Liver (tissue), 9 donors: ENCODE data around the gene PDCL2. TPM values are rescaled to one million over a fixed set of nuclear protein-coding genes. Genes with fewer than 3 reads are reported as not detected.

Source experiments
- DNase-seq: peaks from one replicate; pipeline ENCODE4 v3.0.0-alpha.2; 2017; ENCODE audit warnings: low spot score
- H3K27ac ChIP-seq, 2 donors: one replicate each; pipeline ENCODE4 v1.7.0; 2013; ENCODE audit warnings: inconsistent platforms in 2 of 2, low read length in 2 of 2, control low read depth in 1 of 2, low read depth in 1 of 2, mild to moderate bottlenecking in 1 of 2
- H3K27me3 ChIP-seq, 4 donors: one replicate each; pipeline versions ENCODE4 v1.6.1 to v1.7.0; 2013; ENCODE audit warnings: low read length in 3 of 4, inconsistent platforms in 1 of 4, mild to moderate bottlenecking in 1 of 4, moderate library complexity in 1 of 4; ENCODE audit not compliant: control insufficient read depth in 4 of 4, insufficient read depth in 4 of 4
- H3K36me3 ChIP-seq, 4 donors: one replicate each; pipeline versions ENCODE4 v1.6.1 to v1.7.0; 2013; ENCODE audit warnings: low read length in 3 of 4, mild to moderate bottlenecking in 3 of 4, low read depth in 1 of 4, moderate library complexity in 1 of 4; ENCODE audit not compliant: control insufficient read depth in 4 of 4, insufficient read depth in 3 of 4
- H3K4me1 ChIP-seq, 4 donors: one replicate each; pipeline versions ENCODE4 v1.6.1 to v1.7.0; 2013; ENCODE audit warnings: low read length in 3 of 4, mild to moderate bottlenecking in 3 of 4, moderate library complexity in 1 of 4; ENCODE audit not compliant: control insufficient read depth in 4 of 4, insufficient read depth in 4 of 4
- H3K4me3 ChIP-seq, 3 donors: one replicate each; pipeline versions ENCODE4 v1.6.1 to v1.7.0; 2013; ENCODE audit warnings: low read length in 3 of 3, control low read depth in 1 of 3, low read depth in 1 of 3, mild to moderate bottlenecking in 1 of 3
- H3K9ac ChIP-seq, 2 donors: one replicate each; pipeline ENCODE4 v1.7.0; 2013; ENCODE audit warnings: low read length in 2 of 2, mild to moderate bottlenecking in 2 of 2, moderate library complexity in 2 of 2, control low read depth in 1 of 2, low read depth in 1 of 2
- H3K9me3 ChIP-seq, 4 donors: one replicate each; pipeline versions ENCODE4 v1.6.1 to v1.7.0; 2013; ENCODE audit warnings: low read length in 3 of 4; ENCODE audit not compliant: control insufficient read depth in 4 of 4
- EGR1 ChIP-seq, 2 donors: IDR thresholded peaks; 2 replicates each; pipeline ENCODE4 v1.6.1; 2016 to 2018; ENCODE audit warnings: antibody characterized with exemption in 2 of 2, low read depth in 2 of 2
- FOXA1 ChIP-seq: IDR thresholded peaks from 2 replicates; pipeline ENCODE4 v1.6.1; 2016; ENCODE audit warnings: antibody characterized with exemption
- FOXA2 ChIP-seq: IDR thresholded peaks from 2 replicates; pipeline ENCODE4 v1.6.1; 2016; ENCODE audit warnings: antibody characterized with exemption
- GABPA ChIP-seq, 2 donors: IDR thresholded peaks in 1 of 2; conservative IDR thresholded peaks in 1 of 2; 2 replicates each; pipeline ENCODE4 v1.6.1; 2016; ENCODE audit warnings: antibody characterized with exemption in 2 of 2, mild to moderate bottlenecking in 1 of 2, moderate library complexity in 1 of 2
- HNF4A ChIP-seq, 2 donors: conservative IDR thresholded peaks; 2 replicates each; pipeline ENCODE4 v1.6.1; 2016; ENCODE audit warnings: antibody characterized with exemption in 2 of 2, mild to moderate bottlenecking in 2 of 2
- HNF4G ChIP-seq: IDR thresholded peaks from 2 replicates; pipeline ENCODE4 v1.6.1; 2016; ENCODE audit warnings: antibody characterized with exemption
- JUND ChIP-seq, 2 donors: IDR thresholded peaks; 2 replicates each; pipeline ENCODE4 v1.6.1; 2016; ENCODE audit warnings: antibody characterized with exemption in 2 of 2
- NR2F2 ChIP-seq: IDR thresholded peaks from 2 replicates; pipeline ENCODE4 v1.6.1; 2016; ENCODE audit warnings: antibody characterized with exemption
- RAD21 ChIP-seq, 2 donors: IDR thresholded peaks; 2 replicates each; pipeline ENCODE4 v1.6.1; 2016; ENCODE audit warnings: antibody characterized with exemption in 2 of 2, mild to moderate bottlenecking in 2 of 2
- RXRA ChIP-seq, 2 donors: IDR thresholded peaks; 2 replicates each; pipeline ENCODE4 v1.6.1; 2017 to 2018; ENCODE audit warnings: antibody characterized with exemption in 2 of 2, mild to moderate bottlenecking in 1 of 2
- SP1 ChIP-seq: IDR thresholded peaks from 2 replicates; pipeline ENCODE4 v1.6.1; 2018; ENCODE audit warnings: antibody characterized with exemption, mild to moderate bottlenecking
- TAF1 ChIP-seq: conservative IDR thresholded peaks from 2 replicates; pipeline ENCODE4 v1.6.1; 2016; ENCODE audit warnings: antibody characterized with exemption, mild to moderate bottlenecking
- WGBS: extraction: QIAGEN DNeasy Blood & Tissue Kit; methylation state at CpG from one replicate; pipeline ENCODE4 v1.1.7; 2013; 5-methylcytosine and 5-hydroxymethylcytosine counted together
- polyA plus RNA-seq, 2 donors: library from polyadenylated mRNA; stranded (reverse) in 1 of 2; unstranded in 1 of 2; fragments of 200-250 nt in 1 of 2; fragments of >200 nt in 1 of 2; fragmentation: Nextera tagmentation in 1 of 2; extraction: Ambion mirVana in 1 of 2; gene quantifications; one replicate each; pipeline versions ENCODE4 v1.2.1 to v1.2.3, GENCODE V29; 2013 to 2015
- total RNA-seq, 2 donors: library from RNA; depleted of rRNA; stranded (reverse); fragments of >200 nt; gene quantifications; one replicate each; pipeline ENCODE4 v1.2.3, GENCODE V29; 2014
- TF ChIP-seq, protein P1 (sequence below): fragments of 150-350 bp; IDR thresholded peaks from 2 replicates; pipeline ENCODE4 v1.5.1; 2017; ENCODE audit warnings: improper control_type of control experiment, low read depth, low read length; ENCODE audit not compliant: missing input control
- TF ChIP-seq, protein P2 (sequence below): IDR thresholded peaks from 2 replicates; pipeline ENCODE4 v1.6.1; 2016; ENCODE audit warnings: antibody characterized with exemption, mild to moderate bottlenecking
- TF ChIP-seq, protein P3 (sequence below): IDR thresholded peaks from 2 replicates; pipeline ENCODE4 v1.6.1; 2016; ENCODE audit warnings: antibody characterized with exemption
- TF ChIP-seq, protein P4 (sequence below): IDR thresholded peaks from 2 replicates; pipeline ENCODE4 v1.6.1; 2016; ENCODE audit warnings: antibody characterized with exemption
- TF ChIP-seq, protein P5 (sequence below): IDR thresholded peaks from 2 replicates; pipeline ENCODE4 v1.6.1; 2016; ENCODE audit warnings: antibody characterized with exemption
- donor health status: healthy.
- donor health status: healthy.
- donor health status: healthy.
- donor health status: healthy.
- donor health status: healthy.

PDCL2 gene
- total and polyA plus RNA-seq, 4 donors = not detected

DNA sequence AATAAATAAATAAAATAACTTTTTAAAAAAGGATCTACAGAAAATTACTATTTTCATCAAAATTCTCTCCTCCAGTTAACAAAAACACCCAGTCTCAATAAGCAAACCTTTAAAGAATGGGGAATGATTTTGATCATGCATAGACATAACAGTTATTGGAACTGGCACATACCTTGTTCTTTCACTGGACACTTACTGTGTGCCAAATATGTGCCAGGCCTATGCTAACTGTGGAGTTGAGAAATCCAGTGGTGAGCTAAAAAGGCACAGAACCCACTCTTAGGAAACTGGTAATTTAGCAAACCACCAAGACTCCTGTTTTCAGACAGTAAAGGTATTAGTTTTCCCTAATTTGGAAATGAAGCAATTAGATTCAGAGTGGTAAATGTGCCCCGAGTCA, 84.4 kb downstream of the PDCL2 start:
- H3K27me3 ChIP-seq = no peaks in the 10 kb centered on the region
- WGBS = 99% methylated on average over 1 of the region's 1 CpG
- no peak overlapping the region for H3K27ac ChIP-seq
- no peak overlapping the region for H3K4me3 ChIP-seq
- TF ChIP-seq GABPA (IDR thresholded peaks at IDR 0.05 in 1 of 2, conservative IDR thresholded peaks at IDR 0.05 in 1 of 2) (no peak), HNF4G (no peak), SP1 (no peak), EGR1 (IDR thresholded peaks at IDR 0.05; ENCODE audit: low read depth in 2 of 2) (no peak), FOXA1 (no peak), RXRA (IDR thresholded peaks at IDR 0.05) (no peak), HNF4A (conservative IDR thresholded peaks at IDR 0.05) (no peak), TAF1 (no peak), RAD21 (IDR thresholded peaks at IDR 0.05) (no peak), FOXA2 (no peak), JUND (IDR thresholded peaks at IDR 0.05) (no peak), NR2F2 (no peak)
- TF ChIP-seq, protein P1, sequence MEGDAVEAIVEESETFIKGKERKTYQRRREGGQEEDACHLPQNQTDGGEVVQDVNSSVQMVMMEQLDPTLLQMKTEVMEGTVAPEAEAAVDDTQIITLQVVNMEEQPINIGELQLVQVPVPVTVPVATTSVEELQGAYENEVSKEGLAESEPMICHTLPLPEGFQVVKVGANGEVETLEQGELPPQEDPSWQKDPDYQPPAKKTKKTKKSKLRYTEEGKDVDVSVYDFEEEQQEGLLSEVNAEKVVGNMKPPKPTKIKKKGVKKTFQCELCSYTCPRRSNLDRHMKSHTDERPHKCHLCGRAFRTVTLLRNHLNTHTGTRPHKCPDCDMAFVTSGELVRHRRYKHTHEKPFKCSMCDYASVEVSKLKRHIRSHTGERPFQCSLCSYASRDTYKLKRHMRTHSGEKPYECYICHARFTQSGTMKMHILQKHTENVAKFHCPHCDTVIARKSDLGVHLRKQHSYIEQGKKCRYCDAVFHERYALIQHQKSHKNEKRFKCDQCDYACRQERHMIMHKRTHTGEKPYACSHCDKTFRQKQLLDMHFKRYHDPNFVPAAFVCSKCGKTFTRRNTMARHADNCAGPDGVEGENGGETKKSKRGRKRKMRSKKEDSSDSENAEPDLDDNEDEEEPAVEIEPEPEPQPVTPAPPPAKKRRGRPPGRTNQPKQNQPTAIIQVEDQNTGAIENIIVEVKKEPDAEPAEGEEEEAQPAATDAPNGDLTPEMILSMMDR = no peak
- TF ChIP-seq, protein P2, sequence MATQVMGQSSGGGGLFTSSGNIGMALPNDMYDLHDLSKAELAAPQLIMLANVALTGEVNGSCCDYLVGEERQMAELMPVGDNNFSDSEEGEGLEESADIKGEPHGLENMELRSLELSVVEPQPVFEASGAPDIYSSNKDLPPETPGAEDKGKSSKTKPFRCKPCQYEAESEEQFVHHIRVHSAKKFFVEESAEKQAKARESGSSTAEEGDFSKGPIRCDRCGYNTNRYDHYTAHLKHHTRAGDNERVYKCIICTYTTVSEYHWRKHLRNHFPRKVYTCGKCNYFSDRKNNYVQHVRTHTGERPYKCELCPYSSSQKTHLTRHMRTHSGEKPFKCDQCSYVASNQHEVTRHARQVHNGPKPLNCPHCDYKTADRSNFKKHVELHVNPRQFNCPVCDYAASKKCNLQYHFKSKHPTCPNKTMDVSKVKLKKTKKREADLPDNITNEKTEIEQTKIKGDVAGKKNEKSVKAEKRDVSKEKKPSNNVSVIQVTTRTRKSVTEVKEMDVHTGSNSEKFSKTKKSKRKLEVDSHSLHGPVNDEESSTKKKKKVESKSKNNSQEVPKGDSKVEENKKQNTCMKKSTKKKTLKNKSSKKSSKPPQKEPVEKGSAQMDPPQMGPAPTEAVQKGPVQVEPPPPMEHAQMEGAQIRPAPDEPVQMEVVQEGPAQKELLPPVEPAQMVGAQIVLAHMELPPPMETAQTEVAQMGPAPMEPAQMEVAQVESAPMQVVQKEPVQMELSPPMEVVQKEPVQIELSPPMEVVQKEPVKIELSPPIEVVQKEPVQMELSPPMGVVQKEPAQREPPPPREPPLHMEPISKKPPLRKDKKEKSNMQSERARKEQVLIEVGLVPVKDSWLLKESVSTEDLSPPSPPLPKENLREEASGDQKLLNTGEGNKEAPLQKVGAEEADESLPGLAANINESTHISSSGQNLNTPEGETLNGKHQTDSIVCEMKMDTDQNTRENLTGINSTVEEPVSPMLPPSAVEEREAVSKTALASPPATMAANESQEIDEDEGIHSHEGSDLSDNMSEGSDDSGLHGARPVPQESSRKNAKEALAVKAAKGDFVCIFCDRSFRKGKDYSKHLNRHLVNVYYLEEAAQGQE = no peak
- TF ChIP-seq, protein P3, sequence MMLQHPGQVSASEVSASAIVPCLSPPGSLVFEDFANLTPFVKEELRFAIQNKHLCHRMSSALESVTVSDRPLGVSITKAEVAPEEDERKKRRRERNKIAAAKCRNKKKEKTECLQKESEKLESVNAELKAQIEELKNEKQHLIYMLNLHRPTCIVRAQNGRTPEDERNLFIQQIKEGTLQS = no peak
- TF ChIP-seq, protein P4, sequence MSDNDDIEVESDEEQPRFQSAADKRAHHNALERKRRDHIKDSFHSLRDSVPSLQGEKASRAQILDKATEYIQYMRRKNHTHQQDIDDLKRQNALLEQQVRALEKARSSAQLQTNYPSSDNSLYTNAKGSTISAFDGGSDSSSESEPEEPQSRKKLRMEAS = no peak
- TF ChIP-seq, protein P5, sequence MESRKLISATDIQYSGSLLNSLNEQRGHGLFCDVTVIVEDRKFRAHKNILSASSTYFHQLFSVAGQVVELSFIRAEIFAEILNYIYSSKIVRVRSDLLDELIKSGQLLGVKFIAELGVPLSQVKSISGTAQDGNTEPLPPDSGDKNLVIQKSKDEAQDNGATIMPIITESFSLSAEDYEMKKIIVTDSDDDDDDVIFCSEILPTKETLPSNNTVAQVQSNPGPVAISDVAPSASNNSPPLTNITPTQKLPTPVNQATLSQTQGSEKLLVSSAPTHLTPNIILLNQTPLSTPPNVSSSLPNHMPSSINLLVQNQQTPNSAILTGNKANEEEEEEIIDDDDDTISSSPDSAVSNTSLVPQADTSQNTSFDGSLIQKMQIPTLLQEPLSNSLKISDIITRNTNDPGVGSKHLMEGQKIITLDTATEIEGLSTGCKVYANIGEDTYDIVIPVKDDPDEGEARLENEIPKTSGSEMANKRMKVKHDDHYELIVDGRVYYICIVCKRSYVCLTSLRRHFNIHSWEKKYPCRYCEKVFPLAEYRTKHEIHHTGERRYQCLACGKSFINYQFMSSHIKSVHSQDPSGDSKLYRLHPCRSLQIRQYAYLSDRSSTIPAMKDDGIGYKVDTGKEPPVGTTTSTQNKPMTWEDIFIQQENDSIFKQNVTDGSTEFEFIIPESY = no peak
- no peaks in the 10 kb centered on the region for H3K9me3 ChIP-seq
- H3K9ac ChIP-seq = no peak overlapping the region
- DNase-seq = no peak
- H3K4me1 ChIP-seq = no peaks in the 10 kb centered on the region
- H3K36me3 ChIP-seq = peaks cover 0 to 2% (median 0%) of the 10 kb centered on the region in 4 donors

Other genes starting within 250 kb of the PDCL2 start
- gene SRD5A3, start 246.0 kb downstream of the PDCL2 start, total RNA-seq = 10 to 100 TPM in 1 of 2 donors, 1 to 10 TPM in 1; 7.8 to 18.2 TPM
- 10 to 100 TPM in 1 of 2 donors, 1 to 10 TPM in 1; 5.2 to 11.3 TPM for gene SRD5A3, start 246.0 kb downstream of the PDCL2 start, polyA plus RNA-seq
- 10 to 100 TPM; 41.4 to 42.1 TPM for gene TMEM165, start 196.3 kb downstream of the PDCL2 start, total RNA-seq
- 10 to 100 TPM; 16.4 to 16.7 TPM for gene TMEM165, start 196.3 kb downstream of the PDCL2 start, polyA plus RNA-seq
- 10 to 100 TPM in 1 of 2 donors, 1 to 10 TPM in 1; 7.0 to 19.4 TPM for gene CLOCK, start 45.3 kb downstream of the PDCL2 start, total RNA-seq
- gene CLOCK, start 45.3 kb downstream of the PDCL2 start, polyA plus RNA-seq = 1 to 10 TPM; 5.1 to 5.3 TPM
- 1 to 10 TPM in 1 of 2 donors, not detected in 1; 1.6 TPM for gene NMU, start 44.1 kb upstream of the PDCL2 start, total RNA-seq
- gene NMU, start 44.1 kb upstream of the PDCL2 start, polyA plus RNA-seq = not detected
- gene EXOC1L, start 227.5 kb upstream of the PDCL2 start, total RNA-seq = not detected
- gene EXOC1L, start 227.5 kb upstream of the PDCL2 start, polyA plus RNA-seq = not detected